ENCODE results near the gene PFDN4.

The PFDN4 gene

GRCh38 chr20:54168961-54169862 lies 38.7 kb upstream of the PFDN4 start (continued):
- no peak for TF ChIP-seq TSHZ2 (CRISPR knock-in tag; IDR thresholded peaks at IDR 0.05)

DNA sequence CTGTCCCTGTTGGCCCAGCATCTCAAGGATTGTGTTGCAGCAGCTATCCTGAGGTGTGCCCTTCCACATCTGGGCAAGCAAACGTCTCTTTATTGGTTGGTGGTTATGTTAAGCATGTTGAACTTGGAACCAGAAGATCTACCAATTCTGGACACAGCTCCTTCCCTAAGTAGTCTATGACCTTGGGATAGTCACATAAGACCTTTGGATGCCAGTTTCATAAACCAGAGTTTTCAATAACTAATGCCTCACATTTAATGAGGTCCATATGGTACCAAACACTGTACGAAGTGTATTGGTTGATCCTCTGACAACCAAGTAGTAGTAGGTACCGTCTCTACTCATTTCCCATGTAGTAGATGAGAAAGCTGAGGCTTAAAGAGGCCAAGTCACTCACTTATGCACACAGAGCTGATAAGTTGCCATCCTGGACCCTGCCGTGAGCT lies 37.8 kb upstream of the PFDN4 start:
- ATAC-seq, result no peak

DNA sequence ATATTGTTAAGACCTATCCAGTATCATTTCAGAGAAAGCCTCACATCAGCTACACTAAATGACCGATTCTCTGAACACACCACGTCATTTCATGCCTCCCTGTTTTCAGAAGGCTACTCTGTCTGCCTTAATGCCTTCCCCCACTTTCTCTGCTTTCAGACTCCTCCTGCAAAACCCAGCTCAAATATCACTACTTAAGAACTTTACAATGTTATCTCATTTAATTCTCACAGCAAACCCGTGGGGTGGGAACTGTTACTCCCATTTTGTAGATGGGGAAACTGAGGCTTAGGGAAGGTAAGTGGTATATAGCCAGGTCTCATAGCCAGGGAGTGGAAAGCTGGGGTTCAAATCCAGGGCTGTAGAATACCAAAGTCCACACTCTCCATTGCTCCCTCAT lies 36.9 kb upstream of the PFDN4 start:
- no peak for ATAC-seq
- no peak for TF ChIP-seq ZNF8 (CRISPR knock-in tag; IDR thresholded peaks at IDR 0.05)
- TF ChIP-seq PATZ1 (CRISPR knock-in tag; IDR thresholded peaks at IDR 0.05; ENCODE audit: borderline replicate concordance), result no peak
- no peak for TF ChIP-seq OSR1 (CRISPR knock-in tag; IDR thresholded peaks at IDR 0.05)
- TF ChIP-seq, protein P1, sequence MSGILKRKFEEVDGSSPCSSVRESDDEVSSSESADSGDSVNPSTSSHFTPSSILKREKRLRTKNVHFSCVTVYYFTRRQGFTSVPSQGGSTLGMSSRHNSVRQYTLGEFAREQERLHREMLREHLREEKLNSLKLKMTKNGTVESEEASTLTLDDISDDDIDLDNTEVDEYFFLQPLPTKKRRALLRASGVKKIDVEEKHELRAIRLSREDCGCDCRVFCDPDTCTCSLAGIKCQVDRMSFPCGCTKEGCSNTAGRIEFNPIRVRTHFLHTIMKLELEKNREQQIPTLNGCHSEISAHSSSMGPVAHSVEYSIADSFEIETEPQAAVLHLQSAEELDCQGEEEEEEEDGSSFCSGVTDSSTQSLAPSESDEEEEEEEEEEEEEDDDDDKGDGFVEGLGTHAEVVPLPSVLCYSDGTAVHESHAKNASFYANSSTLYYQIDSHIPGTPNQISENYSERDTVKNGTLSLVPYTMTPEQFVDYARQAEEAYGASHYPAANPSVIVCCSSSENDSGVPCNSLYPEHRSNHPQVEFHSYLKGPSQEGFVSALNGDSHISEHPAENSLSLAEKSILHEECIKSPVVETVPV (CRISPR knock-in tag; IDR thresholded peaks at IDR 0.05), result no peak
- no peak for TF ChIP-seq ESRRG (CRISPR knock-in tag; IDR thresholded peaks at IDR 0.05)
- no peak for TF ChIP-seq GLIS3 (CRISPR knock-in tag; IDR thresholded peaks at IDR 0.05)
- no peak for TF ChIP-seq TCF4 (CRISPR knock-in tag; IDR thresholded peaks at IDR 0.05; ENCODE audit: borderline replicate concordance)
- TF ChIP-seq ARNTL (CRISPR knock-in tag; IDR thresholded peaks at IDR 0.05; ENCODE audit: borderline replicate concordance, low read depth), result no peak
- no peak for TF ChIP-seq ZFP30 (CRISPR knock-in tag; IDR thresholded peaks at IDR 0.05)
- no peak for TF ChIP-seq SNAI2 (CRISPR knock-in tag; IDR thresholded peaks at IDR 0.05)
- TF ChIP-seq, protein P2, sequence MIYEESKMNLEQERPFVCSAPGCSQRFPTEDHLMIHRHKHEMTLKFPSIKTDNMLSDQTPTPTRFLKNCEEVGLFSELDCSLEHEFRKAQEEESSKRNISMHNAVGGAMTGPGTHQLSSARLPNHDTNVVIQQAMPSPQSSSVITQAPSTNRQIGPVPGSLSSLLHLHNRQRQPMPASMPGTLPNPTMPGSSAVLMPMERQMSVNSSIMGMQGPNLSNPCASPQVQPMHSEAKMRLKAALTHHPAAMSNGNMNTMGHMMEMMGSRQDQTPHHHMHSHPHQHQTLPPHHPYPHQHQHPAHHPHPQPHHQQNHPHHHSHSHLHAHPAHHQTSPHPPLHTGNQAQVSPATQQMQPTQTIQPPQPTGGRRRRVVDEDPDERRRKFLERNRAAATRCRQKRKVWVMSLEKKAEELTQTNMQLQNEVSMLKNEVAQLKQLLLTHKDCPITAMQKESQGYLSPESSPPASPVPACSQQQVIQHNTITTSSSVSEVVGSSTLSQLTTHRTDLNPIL (CRISPR knock-in tag; IDR thresholded peaks at IDR 0.05; ENCODE audit: low read depth), result no peak
- TF ChIP-seq CSDC2 (CRISPR knock-in tag; IDR thresholded peaks at IDR 0.05), result no peak
- TF ChIP-seq TSHZ2 (CRISPR knock-in tag; IDR thresholded peaks at IDR 0.05), result no peak
- no peak for TF ChIP-seq RARB (CRISPR knock-in tag; IDR thresholded peaks at IDR 0.05)
- TF ChIP-seq TOX (CRISPR knock-in tag; IDR thresholded peaks at IDR 0.05; ENCODE audit: borderline replicate concordance), result no peak

More for the DNA sequence above, 37.8 kb upstream of the PFDN4 start:
- TF ChIP-seq ZNF565 (CRISPR knock-in tag; conservative IDR thresholded peaks at IDR 0.05; ENCODE audit: low read depth), result no peak
- no peak for TF ChIP-seq GLIS3 (CRISPR knock-in tag; IDR thresholded peaks at IDR 0.05)
- no peak for TF ChIP-seq BACH2 (CRISPR knock-in tag; IDR thresholded peaks at IDR 0.05; ENCODE audit: borderline replicate concordance)
- TF ChIP-seq ZFP3 (CRISPR knock-in tag; IDR thresholded peaks at IDR 0.05), result no peak
- TF ChIP-seq POU6F1 (CRISPR knock-in tag; IDR thresholded peaks at IDR 0.05; ENCODE audit: borderline replicate concordance, low read depth), result no peak
- no peak for TF ChIP-seq OSR1 (CRISPR knock-in tag; IDR thresholded peaks at IDR 0.05)
- no peak for TF ChIP-seq CSDC2 (CRISPR knock-in tag; IDR thresholded peaks at IDR 0.05)
- no peak for TF ChIP-seq PATZ1 (CRISPR knock-in tag; IDR thresholded peaks at IDR 0.05; ENCODE audit: borderline replicate concordance)
- no peak for TF ChIP-seq ZC3H10 (CRISPR knock-in tag; IDR thresholded peaks at IDR 0.05)

Data from SK-N-SH treated with all-trans-retinoic acid at 6 μM for 48 hours (cell line).